Caco-2 (cell line): ENCODE results near the gene ARHGAP31. TPM values are rescaled to one million over a fixed set of nuclear protein-coding genes. Genes with fewer than 3 reads are reported as not detected.

Experiments
- BruUV-seq: library from RNA; stranded (reverse); fragments of 400-500 nt; replicated peaks from 2 replicates; lab custom pipeline; 2021; lab: Mats Ljungman, UMichigan
- CTCF ChIA-PET: fragments of 300-600 bp; sonication (Branson Sonifier 250); formaldehyde crosslinking; loops from one replicate; lab custom pipeline; 2022; ENCODE audit warnings: antibody characterized with exemption; lab: Charles Lee
- POLR2A ChIA-PET: fragments of 300-600 bp; sonication (Branson Sonifier 250); formaldehyde crosslinking; loops from one replicate; lab custom pipeline; 2022; ENCODE audit warnings: antibody characterized with exemption; lab: Charles Lee
- DNase-seq, 2 experiments: peaks; one replicate each; pipeline versions ENCODE4 v3.0.0 to v3.0.0-alpha.2; 2020 to 2022
- H3K27me3 ChIP-seq: replicated peaks from 2 replicates; pipeline ENCODE4 v1.6.0; 2011; ENCODE audit warnings: low read length; ENCODE audit not compliant: control insufficient read depth, insufficient read depth
- H3K36me3 ChIP-seq: 2 replicates; pipeline ENCODE4 v1.5.1; 2011; ENCODE audit warnings: low read length; ENCODE audit not compliant: control insufficient read depth, insufficient read depth
- H3K4me1 ChIP-seq: fragments of 250-450 bp; sonication (Bioruptor Pico); 2 replicates; pipeline ENCODE4 v1.5.1; 2020; ENCODE audit warnings: mild to moderate bottlenecking
- H3K4me3 ChIP-seq: 2 replicates; pipeline ENCODE4 v1.5.1; 2011; ENCODE audit warnings: low read depth, mild to moderate bottlenecking, control low read depth, low read length
- H3K9me3 ChIP-seq: fragments of 250-450 bp; sonication (Bioruptor Pico); 2 replicates; pipeline ENCODE4 v1.5.1; 2020; ENCODE audit warnings: mild to moderate bottlenecking, moderate library complexity
- H3K27ac Mint-ChIP-seq: one replicate; pipeline ENCODE4 v1.8.0; 2022; ENCODE audit warnings: mixed read lengths; ENCODE audit not compliant: unreplicated experiment
- H3K27me3 Mint-ChIP-seq: one replicate; pipeline ENCODE4 v1.8.0; 2022; ENCODE audit warnings: mixed read lengths; ENCODE audit not compliant: insufficient read depth, unreplicated experiment
- H3K36me3 Mint-ChIP-seq: one replicate; pipeline ENCODE4 v1.8.0; 2022; ENCODE audit warnings: mild to moderate bottlenecking, mixed read lengths; ENCODE audit not compliant: insufficient read depth, unreplicated experiment
- H3K4me1 Mint-ChIP-seq: one replicate; pipeline ENCODE4 v1.8.0; 2022; ENCODE audit warnings: low read depth, mixed read lengths; ENCODE audit not compliant: unreplicated experiment
- H3K4me3 Mint-ChIP-seq: one replicate; pipeline ENCODE4 v1.8.0; 2022; ENCODE audit warnings: mild to moderate bottlenecking, moderate library complexity, mixed read lengths; ENCODE audit not compliant: unreplicated experiment
- H3K9me3 Mint-ChIP-seq: one replicate; pipeline ENCODE4 v1.8.0; 2022; ENCODE audit warnings: mixed read lengths; ENCODE audit not compliant: unreplicated experiment
- CTCF ChIP-seq, 2 experiments: fragments of 200-600 bp in 1 of 2; IDR thresholded peaks; 1 replicate in 1 of 2; 2 replicates in 1 of 2; pipeline versions ENCODE4 v1.5.1 to v1.8.0; 2011 to 2022; ENCODE audit warnings: antibody characterized with exemption in 1 of 2, control low read depth in 1 of 2, inconsistent platforms in 1 of 2, low read depth in 1 of 2, low read length in 1 of 2, mild to moderate bottlenecking in 1 of 2, moderate library complexity in 1 of 2; ENCODE audit not compliant: insufficient read depth in 1 of 2, severe bottlenecking in 1 of 2, unreplicated experiment in 1 of 2
- intact Hi-C: fragments of 100-400 bp; cut with micrococcal nuclease; formaldehyde crosslinking; loops from one replicate; pipeline ENCODE4 v1.10.0; 2022; ENCODE audit not compliant: unreplicated experiment
- total RNA-seq: library from RNA; stranded (reverse); gene quantifications from 2 replicates; pipeline ENCODE4 v1.2.3, GENCODE V29; 2022

Gene ARHGAP31
- total RNA-seq, 1 experiment from 2014 or later, result 0.25 TPM

DNA sequence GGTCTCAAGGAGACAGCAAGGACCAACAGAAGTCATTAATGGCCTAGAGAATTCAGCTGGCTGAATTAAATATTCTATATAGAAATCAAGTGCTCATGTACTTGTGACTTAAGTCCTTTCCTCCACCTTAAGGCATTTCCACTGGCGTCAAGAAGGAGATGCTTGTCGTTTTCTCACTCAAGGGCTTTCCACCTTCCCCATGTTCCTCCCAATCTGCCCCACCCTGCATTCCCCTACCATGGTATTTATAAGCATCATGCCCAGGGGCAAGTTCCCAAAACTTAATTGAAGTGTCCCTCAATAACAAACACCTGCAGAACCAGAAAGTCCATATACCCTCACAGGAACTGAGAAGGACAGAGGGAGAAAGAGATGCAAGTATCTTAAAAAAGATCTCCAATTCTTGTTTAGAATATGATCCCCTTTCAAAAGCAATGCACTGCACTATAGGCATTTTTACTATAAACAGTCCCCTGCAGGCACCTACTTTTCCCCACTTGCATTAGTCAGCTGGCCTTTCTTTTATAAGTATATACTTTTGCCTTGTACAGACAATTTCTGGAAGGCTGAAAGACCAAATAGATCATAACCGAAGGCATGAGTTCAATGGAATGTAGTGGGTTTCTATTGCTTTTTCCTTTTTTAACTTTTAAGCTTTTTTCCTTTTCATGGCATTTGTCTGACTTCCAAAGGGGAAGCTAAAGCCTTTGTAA lies 139.6 kb downstream of the ARHGAP31 start:
- BruUV-seq, result no TSS peak
- Histone ChIP-seq H3K4me1 (no peaks in the 10 kb centered on the region), H3K36me3 (peaks cover 6% of the 10 kb centered on the region), H3K4me3 (no peak overlapping the region), H3K27me3 (no peaks in the 10 kb centered on the region), H3K9me3 (0 out of 2 replicates have a peak, but pooled peaks cover under 1% of the 10 kb centered on the region)
- Mint-ChIP-seq H3K4me3 (no peak overlapping the region), H3K27me3 (no peaks in the 10 kb centered on the region), H3K27ac (no peak overlapping the region), H3K4me1 (no peaks in the 10 kb centered on the region), H3K9me3 (peaks cover 23% of the 10 kb centered on the region), H3K36me3 (peaks cover 77% of the 10 kb centered on the region)
- TF ChIP-seq CTCF (IDR thresholded peaks at IDR 0.05; ENCODE audit: insufficient read depth in 1 of 2, low read depth in 1 of 2, low read length in 1 of 2, severe bottlenecking in 1 of 2, unreplicated experiment in 1 of 2), result no peak
- intact Hi-C loops, result no loop called here
- ChIA-PET POLR2A (interaction anchor here (0.5 kb wide), 1 partner anchor 392 kb away, joined by 3 read pairs; no protein-coding TSS in a partner anchor), CTCF (no interaction called here)
- DNase-seq, result no peak

- H3K27me3 ChIP-seq, result no peaks in the 10 kb centered on the region
- H3K4me3 Mint-ChIP-seq, result no peak overlapping the region
- H3K4me3 ChIP-seq, result no peak overlapping the region
- POLR2A ChIA-PET, result interaction anchor here (0.6 kb wide), 1 partner anchor 14 kb away, joined by 4 read pairs; no protein-coding TSS in a partner anchor
- no peaks in the 10 kb centered on the region for H3K9me3 ChIP-seq
- H3K4me1 ChIP-seq, result no peaks in the 10 kb centered on the region
- H3K36me3 Mint-ChIP-seq, result peaks cover 70% of the 10 kb centered on the region
- no peaks in the 10 kb centered on the region for H3K27me3 Mint-ChIP-seq
- peaks cover 4% of the 10 kb centered on the region for H3K36me3 ChIP-seq
- H3K4me1 Mint-ChIP-seq, result no peaks in the 10 kb centered on the region
- H3K27ac Mint-ChIP-seq, result no peak overlapping the region
- no peak for TF ChIP-seq CTCF (IDR thresholded peaks at IDR 0.05; ENCODE audit: insufficient read depth in 1 of 2, low read depth in 1 of 2, low read length in 1 of 2, severe bottlenecking in 1 of 2, unreplicated experiment in 1 of 2)
- peaks cover 13% of the 10 kb centered on the region for H3K9me3 Mint-ChIP-seq
- BruUV-seq, result no TSS peak
- CTCF ChIA-PET, result no interaction called here
- intact Hi-C loops, result no loop called here
- DNase-seq, result no peak
Measured at GRCh38 chr3:119434703-119435102, 140.5 kb downstream of the ARHGAP31 start.

GRCh38 chr3:119436977-119437376 lies 142.8 kb downstream of the ARHGAP31 start:
- no peaks in the 10 kb centered on the region for H3K27me3 Mint-ChIP-seq
- no peak for DNase-seq
- no peaks in the 10 kb centered on the region for H3K9me3 Mint-ChIP-seq
- intact Hi-C loops, result no loop called here
- no peak overlapping the region for H3K4me3 Mint-ChIP-seq
- BruUV-seq, result no TSS peak
- H3K4me3 ChIP-seq, result no peak overlapping the region
- peaks cover 3% of the 10 kb centered on the region; the same call in 1 of the 2 replicates for H3K36me3 ChIP-seq
- H3K4me1 Mint-ChIP-seq, result no peaks in the 10 kb centered on the region
- ChIA-PET CTCF (no interaction called here), POLR2A (interaction anchor here (0.5 kb wide), 1 partner anchor 1045 kb away, joined by 5 read pairs; no protein-coding TSS in a partner anchor)
- no peaks in the 10 kb centered on the region for H3K27me3 ChIP-seq
- H3K9me3 ChIP-seq, result no peaks in the 10 kb centered on the region
- TF ChIP-seq CTCF (IDR thresholded peaks at IDR 0.05; ENCODE audit: insufficient read depth in 1 of 2, low read depth in 1 of 2, low read length in 1 of 2, severe bottlenecking in 1 of 2, unreplicated experiment in 1 of 2), result no peak
- H3K36me3 Mint-ChIP-seq, result peaks cover 53% of the 10 kb centered on the region
- H3K4me1 ChIP-seq, result no peaks in the 10 kb centered on the region
- H3K27ac Mint-ChIP-seq, result no peak overlapping the region
